HG02798 (cell line): Measurements from ENCODE around the gene UNC13C.

ENCODE experiments used
- ATAC-seq: cut with Tn5 transposase; IDR thresholded peaks from one replicate; pipeline ENCODE4 v1.9.1; 2021; ENCODE audit warnings: mild to moderate bottlenecking; ENCODE audit not compliant: unreplicated experiment, poor library complexity

UNC13C gene

DNA sequence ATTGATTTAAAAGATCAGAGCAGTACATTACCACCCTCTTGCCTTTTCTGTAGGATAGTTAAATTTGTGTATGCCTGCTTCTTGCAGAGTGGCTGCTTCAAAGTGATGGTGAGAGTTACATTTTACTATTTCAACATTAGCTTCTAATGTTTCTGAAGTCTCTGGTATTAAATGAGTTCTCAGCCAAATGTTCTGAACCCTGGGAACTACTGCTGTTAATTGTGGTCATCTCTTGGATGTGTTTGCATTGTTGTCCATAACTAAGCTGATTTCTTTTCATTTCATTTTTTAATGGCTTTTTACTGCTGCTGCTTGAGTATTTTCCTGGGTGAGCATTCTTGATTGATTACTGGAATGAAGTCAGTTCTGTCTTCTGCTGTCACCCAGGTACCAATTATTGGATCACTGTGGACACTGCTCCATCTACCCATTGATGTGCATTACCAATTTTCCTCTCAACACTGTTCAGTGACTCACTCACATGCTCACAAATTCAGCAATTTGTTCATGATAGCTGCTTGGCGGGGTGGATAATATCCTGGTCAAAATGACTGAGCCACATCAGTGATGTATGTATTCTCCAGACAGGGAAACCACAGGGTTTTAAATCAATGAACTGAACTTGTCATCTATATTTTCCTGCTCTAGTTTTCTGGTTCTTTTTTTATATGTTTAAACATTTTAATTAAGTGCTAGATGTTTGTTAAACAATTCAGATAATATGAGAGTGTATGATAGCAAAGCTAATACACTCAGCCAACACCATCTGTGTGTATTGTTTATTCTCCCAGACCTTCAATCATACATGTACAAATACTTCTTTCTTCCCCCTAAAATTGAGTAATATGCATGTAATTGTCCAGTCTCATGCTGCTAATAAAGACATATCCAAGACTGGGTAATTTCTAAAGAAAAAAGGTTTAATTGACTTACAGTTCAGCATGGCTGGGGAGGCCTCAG, 630.9 kb downstream of the UNC13C start:
- no peak for ATAC-seq

DNA sequence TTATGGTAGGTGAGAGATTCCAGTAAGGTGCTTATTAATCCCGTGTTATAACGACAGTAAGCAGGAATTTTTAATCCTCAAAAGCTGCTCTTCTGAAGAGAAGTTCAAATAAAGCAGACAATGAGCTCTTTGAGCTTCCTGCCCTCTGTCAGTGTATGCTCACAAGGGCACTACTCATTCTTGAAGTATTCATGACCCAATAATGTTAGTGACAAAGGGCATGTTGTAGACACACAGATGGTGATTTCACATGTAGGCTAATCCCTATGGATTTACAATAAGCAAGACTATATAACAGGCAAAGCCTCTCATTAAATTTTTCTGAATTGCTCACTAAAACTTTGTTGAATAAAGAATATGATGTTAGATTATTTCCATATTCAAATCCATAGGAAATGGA, 639.9 kb downstream of the UNC13C start:
- ATAC-seq, result no peak

DNA sequence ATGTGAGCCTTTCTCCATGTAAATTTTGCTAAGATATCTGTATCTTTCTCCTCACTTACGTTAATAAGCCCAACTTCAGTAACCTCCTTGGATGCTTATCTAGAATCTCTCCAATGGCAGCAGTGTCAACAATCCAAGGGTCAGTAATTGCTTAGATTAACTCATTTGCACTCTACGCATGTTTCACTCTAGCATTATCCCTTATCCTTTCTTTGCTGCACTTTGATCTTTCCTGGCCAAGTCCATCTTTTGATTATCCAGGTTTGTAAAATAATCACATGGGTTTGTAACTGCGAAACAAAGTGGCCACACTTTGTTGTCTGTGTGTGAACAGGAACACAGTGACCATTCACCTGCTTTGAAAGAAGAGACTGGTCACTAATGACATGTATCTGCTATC, 640.9 kb downstream of the UNC13C start:
- ATAC-seq, result no peak

GRCh38 chr15:54620916-54621315, 642.7 kb downstream of the UNC13C start:
- ATAC-seq, result no peak

- no peak for ATAC-seq
Observed at GRCh38 chr15:54636147-54636546, 657.9 kb downstream of the UNC13C start.

DNA sequence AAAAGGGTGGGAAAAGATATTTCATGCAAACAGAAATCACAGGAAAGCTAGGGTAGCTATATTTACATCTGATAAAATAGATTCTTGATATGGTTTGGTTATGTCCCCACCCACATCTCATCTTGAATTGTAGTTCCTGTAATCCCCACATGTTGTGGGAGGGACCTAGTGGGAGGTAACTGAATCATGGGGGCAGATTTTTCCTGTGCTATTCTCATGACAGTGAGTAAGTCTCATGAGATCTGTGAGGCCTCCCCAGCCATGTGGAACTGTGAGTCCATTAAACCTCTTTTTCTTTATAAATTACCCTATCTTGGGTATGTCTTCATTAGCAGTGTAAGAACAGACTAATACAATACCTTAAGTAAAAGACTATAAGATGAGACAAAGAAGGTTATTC, 660.4 kb downstream of the UNC13C start:
- ATAC-seq, result no peak

GRCh38 chr15:54640873-54641272, 662.6 kb downstream of the UNC13C start:
- no peak for ATAC-seq

DNA sequence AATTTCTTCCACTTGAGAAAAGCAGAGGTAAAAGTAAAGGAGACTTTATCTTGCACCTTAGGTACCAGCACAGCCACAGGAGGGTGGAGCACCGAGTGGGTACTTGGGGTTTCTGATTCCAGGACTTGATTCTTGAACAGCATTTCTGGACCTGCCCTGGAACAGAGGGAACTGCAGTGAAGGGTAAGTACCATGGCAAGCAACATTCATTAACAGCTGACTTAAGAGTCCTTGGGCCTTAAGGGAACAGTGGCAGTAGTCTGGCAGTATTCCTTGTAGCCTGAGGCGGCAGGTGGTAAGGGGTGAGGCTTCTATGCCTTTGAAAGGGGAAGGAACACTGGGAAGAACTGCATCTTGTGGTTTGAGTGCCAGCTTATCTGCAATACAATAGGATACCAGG, 666.6 kb downstream of the UNC13C start:
- ATAC-seq, result no peak

GRCh38 chr15:54659646-54660045, 681.4 kb downstream of the UNC13C start:
- no peak for ATAC-seq

DNA sequence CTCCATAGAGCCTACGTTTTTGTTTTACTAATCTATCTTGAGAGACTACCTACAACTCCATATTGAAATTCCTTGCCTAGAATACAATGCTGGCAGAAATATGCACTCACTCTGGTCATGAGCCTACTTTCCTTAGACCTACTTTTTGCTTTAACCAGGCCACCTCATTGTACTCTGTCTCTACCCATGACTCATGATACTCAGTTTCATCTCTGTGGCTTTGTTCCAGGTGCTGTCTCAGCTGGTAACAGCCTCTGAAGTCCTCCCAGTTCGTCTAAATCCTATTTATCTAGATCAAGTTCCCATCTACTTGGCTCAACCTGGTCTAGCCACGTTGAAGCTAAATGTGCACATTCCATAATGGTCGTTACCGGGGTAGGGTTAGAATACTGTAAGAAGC, 682.1 kb downstream of the UNC13C start:
- no peak for ATAC-seq

DNA sequence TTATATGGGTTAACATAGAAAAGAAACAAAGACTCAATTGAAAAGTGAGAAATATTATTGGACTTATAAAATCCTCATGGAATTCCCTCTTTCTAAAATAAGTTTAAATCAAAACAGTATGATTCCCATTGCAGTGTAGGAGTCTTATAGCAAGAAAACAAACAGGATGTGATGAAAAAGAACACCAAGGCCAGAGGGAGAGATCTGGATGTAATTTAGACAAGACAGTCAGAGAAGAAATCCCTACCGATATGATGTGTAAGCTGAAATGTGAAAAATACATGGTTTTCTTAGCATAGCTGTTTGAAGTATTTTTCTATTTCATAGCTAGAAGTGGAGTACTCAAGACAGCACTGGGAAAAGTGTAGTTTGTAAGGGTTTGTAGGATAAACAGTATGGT, 697.0 kb downstream of the UNC13C start:
- no peak for ATAC-seq

DNA sequence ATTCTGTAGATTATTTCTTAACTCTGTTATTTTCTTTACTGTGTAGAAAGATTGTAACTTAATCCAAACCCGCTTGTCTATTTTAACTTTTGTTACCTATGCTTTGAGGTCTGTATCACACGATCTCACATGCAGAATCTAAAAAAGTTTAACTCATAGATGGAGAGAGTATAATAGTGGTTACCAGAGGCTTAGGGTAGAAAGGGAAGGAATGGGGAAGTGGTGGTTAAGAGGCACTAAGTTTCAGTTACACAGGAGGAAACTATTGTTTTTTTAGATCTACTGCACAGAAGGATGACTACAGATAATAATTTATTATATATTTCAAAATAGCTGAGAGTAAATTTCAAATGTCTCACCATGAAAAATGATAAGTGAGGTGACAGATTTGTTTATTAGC, 703.3 kb downstream of the UNC13C start:
- ATAC-seq, result no peak
